Pons (tissue), 1 donor: ENCODE measurements around the gene SLC39A11.
"Not testable (repeated sequence)": the region's sequence is repeated elsewhere in the genome, so short reads cannot be mapped to it uniquely, and the experiment has no call there.

ENCODE experiments used
- DNase-seq: peaks from one replicate; pipeline ENCODE4 v3.0.0-alpha.2; 2016; ENCODE audit warnings: low spot score

Gene SLC39A11

GRCh38 chr17:72654706-72655105, 437.8 kb downstream of the SLC39A11 start:
- peak; percentile 38 for DNase-seq

GRCh38 chr17:72651988-72652387, 440.5 kb downstream of the SLC39A11 start:
- DNase-seq = no peak

- DNase-seq = no peak
Measured at GRCh38 chr17:72648702-72649101, 443.8 kb downstream of the SLC39A11 start.

- no peak for DNase-seq
Measured at GRCh38 chr17:72646176-72646575, 446.3 kb downstream of the SLC39A11 start.

GRCh38 chr17:72644492-72644891, 448.0 kb downstream of the SLC39A11 start:
- DNase-seq = no peak

GRCh38 chr17:72643575-72644216, 448.8 kb downstream of the SLC39A11 start:
- no peak for DNase-seq

GRCh38 chr17:72642720-72643119, 449.8 kb downstream of the SLC39A11 start:
- no peak for DNase-seq

GRCh38 chr17:72640415-72641165, 451.9 kb downstream of the SLC39A11 start:
- DNase-seq = no peak

GRCh38 chr17:72639711-72640110, 452.8 kb downstream of the SLC39A11 start:
- no peak for DNase-seq

GRCh38 chr17:72638932-72639331, 453.6 kb downstream of the SLC39A11 start:
- not testable (repeated sequence) for DNase-seq

- DNase-seq = no peak
Measured at GRCh38 chr17:72635034-72635635, 457.4 kb downstream of the SLC39A11 start.

GRCh38 chr17:72634621-72635020, 457.9 kb downstream of the SLC39A11 start:
- DNase-seq = no peak

GRCh38 chr17:72631949-72632684, 460.4 kb downstream of the SLC39A11 start:
- DNase-seq = no peak

GRCh38 chr17:72631568-72631948, 460.9 kb downstream of the SLC39A11 start:
- no peak for DNase-seq

GRCh38 chr17:72624652-72625051, 467.8 kb downstream of the SLC39A11 start:
- peak; percentile 47 for DNase-seq

- no peak for DNase-seq
Measured at GRCh38 chr17:72624226-72624625, 468.3 kb downstream of the SLC39A11 start.

- DNase-seq = no peak
Measured at GRCh38 chr17:72622661-72623433, 469.6 kb downstream of the SLC39A11 start.

GRCh38 chr17:72619976-72620650, 472.4 kb downstream of the SLC39A11 start:
- DNase-seq = peak; percentile 71

- DNase-seq = peak; percentile 55
Measured at GRCh38 chr17:72618001-72618509, 474.4 kb downstream of the SLC39A11 start.

GRCh38 chr17:72617557-72617956, 474.9 kb downstream of the SLC39A11 start:
- DNase-seq = no peak

GRCh38 chr17:72616447-72616846, 476.0 kb downstream of the SLC39A11 start:
- no peak for DNase-seq
